Left lung (tissue), 10 donors: Measurements from ENCODE around the gene WASF2. TPM values are rescaled to one million over a fixed set of nuclear protein-coding genes. Genes with fewer than 3 reads are reported as not detected.

Source experiments
- ATAC-seq: fragments of 200-7000 bp; cut with Tn5 transposase; one replicate; pipeline ENCODE4 v1.9.1; 2020; ENCODE audit warnings: moderate library complexity
- DNase-seq, 4 donors: peaks; one replicate each; pipeline ENCODE4 v3.0.0-alpha.2; 2013 to 2020
- H3K27ac ChIP-seq, 2 donors: fragments of 200-600 bp; sonication (generic) in 1 of 2; one replicate each; pipeline versions ENCODE4 v1.5.0 to v1.8.0; 2020 to 2021
- H3K27me3 ChIP-seq, 2 donors: fragments of 200-600 bp; sonication (generic) in 1 of 2; one replicate each; pipeline versions ENCODE4 v1.5.0 to v1.8.0; 2020 to 2021
- H3K36me3 ChIP-seq, 2 donors: fragments of 200-600 bp; sonication (generic) in 1 of 2; one replicate each; pipeline versions ENCODE4 v1.5.0 to v1.8.0; 2020 to 2021
- H3K4me1 ChIP-seq, 2 donors: fragments of 200-600 bp; one replicate each; pipeline ENCODE4 v1.8.0; 2021
- H3K4me3 ChIP-seq, 2 donors: fragments of 200-600 bp; sonication (generic) in 1 of 2; one replicate each; pipeline versions ENCODE4 v1.5.0 to v1.8.0; 2020 to 2021; ENCODE audit warnings: mild to moderate bottlenecking in 1 of 2
- H3K9me3 ChIP-seq, 2 donors: fragments of 200-600 bp; sonication (generic) in 1 of 2; one replicate each; pipeline versions ENCODE4 v1.5.0 to v1.8.0; 2020 to 2021
- intact Hi-C, 2 donors: fragments of 100-400 bp; cut with DNase I; formaldehyde crosslinking; loops; one replicate each; pipeline versions ENCODE4 v1.11.2 to v1.14.2; 2022
- polyA plus RNA-seq, 6 donors: library from polyadenylated mRNA; unstranded; fragments of 120-200 nt; gene quantifications; one replicate each; pipeline ENCODE4 v1.2.1, GENCODE V29; 2013; ENCODE audit not compliant: insufficient read length in 6 of 6
- total RNA-seq, 2 donors: library from RNA; stranded (reverse); fragmentation: NEBNext Ultra II Directional; extraction: Animal tissue kit (Norgen Biotek cat#: 25700); gene quantifications; one replicate each; pipeline ENCODE4 v1.2.1, GENCODE V29; 2021
- TF ChIP-seq, protein P1 (sequence below), 2 donors: fragments of 200-600 bp; sonication (generic) in 1 of 2; IDR thresholded peaks; one replicate each; pipeline versions ENCODE4 v1.5.0 to v1.8.0; 2021; ENCODE audit warnings: antibody characterized with exemption in 2 of 2
- donor health status: DM: no; HTN: yes; CAD: no.
- donor health status: DM: no; HTN: no; CAD: no.

The WASF2 gene
- total and polyA plus RNA-seq, 8 donors: 108 to 147 (median 134) TPM

DNA sequence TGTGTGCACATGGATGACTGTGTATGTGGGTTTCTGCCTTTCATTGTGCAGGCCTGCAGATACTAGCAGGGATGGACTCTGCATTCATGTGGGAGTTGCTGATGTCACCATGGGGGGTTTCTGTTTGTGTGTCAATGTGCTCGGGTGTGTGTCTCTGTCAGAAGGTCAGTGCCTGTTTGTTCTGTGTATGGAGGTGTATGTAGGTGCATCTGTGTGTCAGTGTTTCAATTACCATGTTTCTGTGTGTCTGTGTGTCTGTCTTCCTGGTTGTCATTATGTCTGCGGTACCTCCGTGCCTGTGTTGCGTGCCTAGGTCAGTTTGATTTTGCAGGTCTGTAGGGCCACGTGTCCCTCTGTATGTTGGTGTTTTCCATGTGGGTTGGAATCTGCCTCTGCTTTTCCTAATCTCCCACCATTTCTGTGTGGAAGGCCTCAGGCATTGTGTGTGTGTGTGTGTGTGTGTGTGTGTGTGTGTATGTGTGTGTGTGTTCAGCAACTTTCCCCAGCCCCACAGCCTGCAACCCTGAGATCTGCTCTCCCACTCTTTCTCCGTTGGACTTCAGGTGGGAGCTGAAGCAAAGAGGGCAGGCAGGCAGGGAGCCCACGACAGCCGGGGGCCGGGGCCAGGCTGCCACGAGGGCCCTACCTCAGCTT is 36.7 kb upstream of the WASF2 start:
- intact Hi-C loops: no loop called here
- Histone ChIP-seq H3K4me3 (peak overlapping the region in 1 of 2 donors; percentile 19), H3K27ac (peak overlapping the region; percentile 68 to 81), H3K27me3 (peaks cover 0 to 18% of the 10 kb centered on the region in 2 donors), H3K4me1 (peaks cover 51 to 84% of the 10 kb centered on the region in 2 donors), H3K9me3 (no peaks in the 10 kb centered on the region), H3K36me3 (no peaks in the 10 kb centered on the region)
- ATAC-seq: no peak
- no peak for DNase-seq
- TF ChIP-seq, protein P1, sequence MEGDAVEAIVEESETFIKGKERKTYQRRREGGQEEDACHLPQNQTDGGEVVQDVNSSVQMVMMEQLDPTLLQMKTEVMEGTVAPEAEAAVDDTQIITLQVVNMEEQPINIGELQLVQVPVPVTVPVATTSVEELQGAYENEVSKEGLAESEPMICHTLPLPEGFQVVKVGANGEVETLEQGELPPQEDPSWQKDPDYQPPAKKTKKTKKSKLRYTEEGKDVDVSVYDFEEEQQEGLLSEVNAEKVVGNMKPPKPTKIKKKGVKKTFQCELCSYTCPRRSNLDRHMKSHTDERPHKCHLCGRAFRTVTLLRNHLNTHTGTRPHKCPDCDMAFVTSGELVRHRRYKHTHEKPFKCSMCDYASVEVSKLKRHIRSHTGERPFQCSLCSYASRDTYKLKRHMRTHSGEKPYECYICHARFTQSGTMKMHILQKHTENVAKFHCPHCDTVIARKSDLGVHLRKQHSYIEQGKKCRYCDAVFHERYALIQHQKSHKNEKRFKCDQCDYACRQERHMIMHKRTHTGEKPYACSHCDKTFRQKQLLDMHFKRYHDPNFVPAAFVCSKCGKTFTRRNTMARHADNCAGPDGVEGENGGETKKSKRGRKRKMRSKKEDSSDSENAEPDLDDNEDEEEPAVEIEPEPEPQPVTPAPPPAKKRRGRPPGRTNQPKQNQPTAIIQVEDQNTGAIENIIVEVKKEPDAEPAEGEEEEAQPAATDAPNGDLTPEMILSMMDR (IDR thresholded peaks at IDR 0.05): no peak

DNA sequence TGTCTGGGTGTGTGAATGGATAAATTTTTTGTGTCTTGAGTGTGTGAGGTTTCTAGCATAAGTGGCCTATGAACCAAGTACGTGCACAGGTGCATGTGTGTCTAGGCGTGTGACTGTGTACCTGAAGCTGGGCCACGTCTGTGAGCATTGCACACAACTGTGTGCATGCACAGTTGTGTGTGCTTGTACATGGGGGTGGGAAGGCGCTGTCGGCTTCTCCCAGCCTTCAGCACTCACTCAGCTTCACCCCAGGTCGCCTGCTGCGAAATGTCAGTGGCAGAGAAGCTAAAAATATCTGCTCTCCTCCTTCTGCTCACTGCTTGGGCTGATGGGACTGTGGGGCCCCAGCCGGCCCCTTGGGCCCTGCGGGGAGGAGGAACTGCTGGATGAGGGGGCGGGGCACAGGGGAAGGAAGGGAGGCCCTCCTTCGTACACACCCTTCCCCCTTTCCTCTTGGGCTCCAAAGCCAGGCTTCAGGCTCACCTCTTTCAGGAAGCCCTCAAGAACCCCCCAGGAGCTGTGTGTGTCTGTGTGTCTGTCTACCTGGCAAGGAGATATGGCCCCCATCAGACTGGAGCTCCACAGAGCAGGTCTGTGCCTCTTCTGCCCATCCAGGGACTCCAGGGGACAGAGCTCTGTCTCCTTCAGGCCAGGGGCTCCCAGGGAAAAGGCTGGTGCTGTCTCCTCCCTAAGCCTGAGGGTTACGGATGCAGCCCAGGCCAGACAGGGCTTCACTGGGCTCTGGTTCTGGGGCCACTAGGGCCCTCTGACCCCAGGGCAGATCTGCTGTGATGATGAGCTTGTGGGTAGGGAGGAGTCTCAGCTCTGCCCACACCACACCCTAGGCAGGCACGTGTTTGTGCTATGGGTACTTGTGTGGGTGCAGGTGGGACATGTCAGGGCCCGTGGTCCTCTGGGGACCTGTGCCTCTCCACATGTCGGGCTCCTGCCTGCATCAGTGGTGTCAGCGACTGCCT is 35.6 kb upstream of the WASF2 start:
- no peaks in the 10 kb centered on the region for H3K36me3 ChIP-seq
- TF ChIP-seq, protein P1 (IDR thresholded peaks at IDR 0.05): no peak
- H3K27me3 ChIP-seq: peaks cover 0 to 18% of the 10 kb centered on the region in 2 donors
- H3K4me1 ChIP-seq: peaks cover 58 to 93% of the 10 kb centered on the region in 2 donors
- ATAC-seq (peak; percentile 52), DNase-seq (peak; percentile 82 to 93 (median 87))
- H3K27ac ChIP-seq: peak overlapping the region; percentile 71 to 80
- intact Hi-C loops: no loop called here
- no peaks in the 10 kb centered on the region for H3K9me3 ChIP-seq
- H3K4me3 ChIP-seq: peak overlapping the region in 1 of 2 donors; percentile 19

DNA sequence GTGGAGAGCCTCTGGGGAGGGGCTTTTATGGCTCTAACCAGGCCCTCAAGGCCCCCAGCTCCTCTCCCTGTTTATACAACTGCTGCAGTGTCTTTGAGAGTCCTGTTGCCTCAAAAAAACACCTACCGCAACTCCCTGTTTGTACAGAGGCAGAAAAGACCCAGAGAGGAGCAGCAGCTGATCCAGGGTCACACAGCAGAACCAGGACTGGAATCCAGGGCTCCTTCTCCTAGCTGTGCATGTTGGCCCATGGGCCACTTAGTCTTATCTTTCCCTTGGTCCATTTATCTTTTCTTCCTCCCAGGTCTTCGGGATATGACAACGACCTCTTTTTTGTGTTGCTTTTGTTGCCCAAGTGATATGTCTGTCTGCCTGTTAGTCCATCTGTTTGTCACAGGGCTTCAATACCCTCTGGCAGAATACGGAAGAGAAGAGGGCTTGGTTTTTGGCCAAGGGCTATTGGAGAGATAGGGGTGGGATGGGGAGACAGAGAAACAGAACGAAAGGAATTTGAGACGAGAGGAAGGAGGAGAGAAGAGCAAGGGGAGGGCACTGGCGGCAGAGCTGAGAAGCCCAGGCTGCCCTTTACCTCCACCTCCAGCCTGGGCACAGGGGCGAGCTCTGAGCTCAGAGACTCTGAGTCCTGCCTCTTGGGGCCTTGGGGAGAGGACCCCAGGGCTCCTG is 33.5 kb upstream of the WASF2 start:
- TF ChIP-seq, protein P1 (IDR thresholded peaks at IDR 0.05): no peak
- H3K27ac ChIP-seq: peak overlapping the region; percentile 26 to 41
- H3K27me3 ChIP-seq: peaks cover 0 to 10% of the 10 kb centered on the region in 2 donors
- intact Hi-C loops: no loop called here
- H3K36me3 ChIP-seq: no peaks in the 10 kb centered on the region
- no peaks in the 10 kb centered on the region for H3K9me3 ChIP-seq
- ATAC-seq (no peak), DNase-seq (no peak)
- H3K4me3 ChIP-seq: peak overlapping the region in 1 of 2 donors; percentile 7
- peaks cover 49 to 81% of the 10 kb centered on the region in 2 donors for H3K4me1 ChIP-seq

DNA sequence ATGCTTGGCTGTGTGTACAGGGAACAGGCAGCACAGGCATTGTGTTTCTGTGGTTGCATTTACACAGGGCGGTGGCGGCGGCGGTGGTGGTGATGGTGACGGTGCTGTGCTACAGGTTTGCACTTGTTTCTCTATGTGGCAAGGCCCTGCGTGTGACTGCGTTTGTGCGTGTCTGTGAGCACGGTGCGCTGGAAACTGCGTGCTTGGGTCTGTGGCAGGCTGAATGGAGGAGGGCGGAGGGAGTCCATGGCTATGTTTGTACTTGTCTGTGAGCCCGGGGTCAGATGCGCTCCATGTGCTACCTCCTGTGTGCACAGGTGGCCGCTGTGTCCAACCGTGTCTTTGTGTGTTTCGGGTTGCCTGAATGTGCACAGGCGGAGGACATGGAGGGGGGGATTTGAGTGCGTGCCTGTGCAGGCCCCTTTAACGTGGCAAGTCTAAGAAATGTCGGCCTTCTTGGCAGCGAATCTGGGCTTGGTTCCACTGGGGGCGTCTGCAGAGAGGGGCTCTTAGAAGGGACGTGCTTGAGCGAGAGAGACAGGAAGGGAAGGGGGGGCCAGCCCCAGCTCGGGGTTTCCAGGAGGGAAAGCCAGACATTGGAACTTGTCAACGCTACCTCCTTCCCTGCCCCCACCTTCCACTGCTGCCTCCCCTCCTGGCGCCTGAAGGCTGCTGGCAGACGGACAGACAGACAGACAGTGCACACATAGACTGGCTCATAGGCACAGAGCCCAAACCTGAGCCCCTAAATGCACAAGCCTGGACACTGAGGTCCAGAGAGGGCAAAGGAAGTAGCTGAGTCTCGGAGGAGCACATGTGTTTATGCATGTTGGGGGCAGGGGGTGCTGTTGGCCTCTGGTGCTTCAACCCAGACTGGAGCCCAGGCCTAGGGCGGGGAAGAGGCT is 32.7 kb upstream of the WASF2 start:
- Histone ChIP-seq H3K27me3 (peaks cover 0 to 2% of the 10 kb centered on the region in 2 donors), H3K4me1 (peaks cover 41 to 73% of the 10 kb centered on the region in 2 donors), H3K4me3 (peak overlapping the region in 1 of 2 donors; percentile 7), H3K9me3 (no peaks in the 10 kb centered on the region), H3K27ac (peak overlapping the region; percentile 26 to 41), H3K36me3 (no peaks in the 10 kb centered on the region)
- peak in 2 of 4 donors; percentile 79 to 83 for DNase-seq
- intact Hi-C loops: no loop called here
- no peak for ATAC-seq
- TF ChIP-seq, protein P1 (IDR thresholded peaks at IDR 0.05): peak in 1 of 2 donors; percentile 19
